Psoas muscle (tissue), 8 donors: ENCODE results near the gene TICAM2. TPM values are rescaled to one million over a fixed set of nuclear protein-coding genes. Genes with fewer than 3 reads are reported as not detected.

Experiments
- ATAC-seq, 4 donors: fragments of 200-7000 bp; cut with Tn5 transposase; one replicate each; pipeline ENCODE4 v1.9.1; 2020; ENCODE audit warnings: moderate library complexity in 3 of 4, mild to moderate bottlenecking in 2 of 4
- DNase-seq, 2 donors: peaks; one replicate each; pipeline ENCODE4 v3.0.0-alpha.2; 2020
- H3K27ac ChIP-seq: fragments of 200-600 bp; one replicate; pipeline ENCODE4 v1.8.0; 2022
- H3K27me3 ChIP-seq, 3 donors: fragments of 200-600 bp in 1 of 3; one replicate each; pipeline versions ENCODE4 v1.6.1 to v1.8.0; 2013 to 2022; ENCODE audit warnings: low read length in 2 of 3, mild to moderate bottlenecking in 2 of 3, moderate library complexity in 1 of 3; ENCODE audit not compliant: insufficient read depth in 3 of 3
- H3K36me3 ChIP-seq, 2 donors: fragments of 200-600 bp in 1 of 2; one replicate each; pipeline versions ENCODE4 v1.6.1 to v1.8.0; 2013 to 2022; ENCODE audit warnings: low read depth in 1 of 2, mild to moderate bottlenecking in 1 of 2, moderate library complexity in 1 of 2; ENCODE audit not compliant: insufficient read depth in 1 of 2
- H3K4me1 ChIP-seq: fragments of 200-600 bp; one replicate; pipeline ENCODE4 v1.8.0; 2022
- H3K4me3 ChIP-seq: fragments of 200-600 bp; one replicate; pipeline ENCODE4 v1.8.0; 2022; ENCODE audit warnings: mild to moderate bottlenecking
- H3K9me3 ChIP-seq: fragments of 200-600 bp; one replicate; pipeline ENCODE4 v1.8.0; 2022
- CTCF ChIP-seq: fragments of 200-600 bp; IDR thresholded peaks from one replicate; pipeline ENCODE4 v1.8.0; 2022; ENCODE audit warnings: antibody characterized with exemption
- WGBS, 3 donors: extraction: QIAGEN DNeasy Blood & Tissue Kit; methylation state at CpG; one replicate each; pipeline versions ENCODE4 v1.1.6 to v1.1.7; 2013; 5-methylcytosine and 5-hydroxymethylcytosine counted together
- intact Hi-C, 2 donors: fragments of 100-400 bp; cut with DNase I; formaldehyde crosslinking; loops; one replicate each; pipeline versions ENCODE4 v1.11.0 to v1.14.2; 2022
- polyA plus RNA-seq, 3 donors: library from polyadenylated mRNA; stranded (reverse); fragments of 200-250 nt; gene quantifications; one replicate each; pipeline ENCODE4 v1.2.3, GENCODE V29; 2013
- total RNA-seq, 4 donors: library from RNA; stranded (reverse); fragmentation: NEBNext Ultra II Directional in 2 of 4; extraction: Animal tissue kit (Norgen Biotek cat#: 25700) in 2 of 4; gene quantifications; one replicate each; pipeline versions ENCODE4 v1.2.1 to v1.2.4, GENCODE V29; 2021 to 2023
- donor health status: healthy with polysubstance abuse.
- donor health status: DM: no; HTN: no; CAD: no; lungs with moderate emphysema.
- donor health status: Bipolar disorder and iron deficiency.
- donor health status: healthy.
- donor health status: DM: yes; HTN: yes; CAD: no.
- donor health status: DM: no; HTN: no; CAD: no.
- donor health status: DM: no; HTN: no; CAD: no.
- donor health status: DM: yes; HTN: yes; CAD: no.

Gene TICAM2
- total and polyA plus RNA-seq, 7 donors = 0.63 to 4.9 (median 1.3) TPM

DNA sequence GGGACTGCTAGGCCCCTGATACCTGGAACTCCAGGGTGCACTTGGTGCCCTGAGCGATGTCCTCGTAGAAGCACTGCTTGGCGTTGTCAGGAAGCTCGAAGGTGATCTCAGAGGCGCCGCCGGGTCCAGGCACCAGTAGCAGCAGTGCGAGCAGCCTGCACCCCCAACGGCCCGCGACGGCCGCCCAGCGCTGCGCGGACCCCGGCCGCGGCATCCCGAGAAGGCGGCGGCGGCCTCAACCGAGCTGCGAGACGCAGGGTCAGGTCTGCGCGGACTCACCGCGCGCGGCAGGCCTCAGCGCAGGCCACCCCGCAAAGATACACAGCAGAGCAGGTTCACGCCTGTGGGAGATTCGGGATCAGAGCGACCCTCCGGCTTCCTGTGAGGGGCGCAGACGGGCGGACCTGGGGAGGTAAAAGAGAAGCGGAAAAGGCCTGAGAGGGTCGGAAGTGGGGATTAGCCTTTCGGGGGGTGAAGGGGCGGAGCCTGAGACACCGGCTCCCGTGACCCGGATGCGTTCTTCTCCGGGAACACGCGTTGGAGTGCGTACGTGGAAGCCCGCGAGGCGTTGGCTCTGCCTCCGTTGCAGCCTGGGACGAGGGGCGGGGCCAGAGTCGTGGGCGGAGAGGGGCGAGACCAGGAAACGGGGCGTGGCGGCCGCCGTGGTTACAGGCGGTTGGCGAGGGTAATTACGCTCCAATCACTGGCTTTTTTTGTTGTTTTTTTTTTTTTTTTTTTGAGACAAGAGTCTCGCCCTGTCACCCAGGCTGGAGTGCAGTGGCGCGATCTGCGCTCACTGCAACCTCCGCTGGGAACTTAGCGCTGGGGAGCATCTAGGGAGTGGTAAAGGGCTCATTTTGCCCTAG lies 23.5 kb upstream of the TICAM2 start, which contains the start of gene TMED7:
TMED7 (minus strand) TSS at position 458 of the 866 bp plus-strand sequence; CDS start at position 214, 244 bp downstream.
- peak; percentile 100 for DNase-seq
- intact Hi-C loops = loop anchor here (2.0 to 5.0 kb wide), 2 partner anchors 23 to 216 kb away; partner anchors contain the start of genes AP3S1 (in 2 of the 2), ATG12 (in 2 of the 2) and TICAM2 (in 1 of the 2)
- Histone ChIP-seq H3K27me3 (no peaks in the 10 kb centered on the region), H3K27ac (peak within 1 kb of the TSS; percentile 98), H3K4me1 (peaks cover 33% of the 10 kb centered on the region), H3K9me3 (no peaks in the 10 kb centered on the region), H3K36me3 (peaks cover 2 to 11% of the 10 kb centered on the region in 2 donors), H3K4me3 (peak within 1 kb of the TSS; percentile 87)
- WGBS, 3 donors = 0 to 1% (median 0%) methylated on average over 71 to 77 of the region's 77 CpGs
- peak; percentile 99 for ATAC-seq
- peak; percentile 9 for TF ChIP-seq CTCF

- 13 to 21% (median 18%) methylated on average over 3 of the region's 3 CpGs for WGBS, 3 donors
- intact Hi-C loops = loop anchor here (2.0 to 5.0 kb wide), 2 partner anchors 22 to 217 kb away; partner anchors contain the start of genes AP3S1 (in 2 of the 2), ATG12 (in 2 of the 2) and TICAM2 (in 1 of the 2)
- Histone ChIP-seq H3K4me3 (peak overlapping the region; percentile 87), H3K9me3 (no peaks in the 10 kb centered on the region), H3K4me1 (peaks cover 33% of the 10 kb centered on the region), H3K27me3 (no peaks in the 10 kb centered on the region), H3K36me3 (peaks cover 2 to 19% of the 10 kb centered on the region in 2 donors), H3K27ac (peak overlapping the region; percentile 98)
- no peak for TF ChIP-seq CTCF
- ATAC-seq (no peak), DNase-seq (no peak)
Observed at GRCh38 chr5:115624994-115625393, 22.7 kb upstream of the TICAM2 start.

GRCh38 chr5:115623658-115624057 lies 21.4 kb upstream of the TICAM2 start:
- 48 to 58% (median 49%) methylated on average over 5 of the region's 5 CpGs for WGBS, 3 donors
- Histone ChIP-seq H3K4me3 (peak overlapping the region; percentile 87), H3K9me3 (no peaks in the 10 kb centered on the region), H3K27ac (peak overlapping the region; percentile 98), H3K36me3 (peaks cover 4 to 33% of the 10 kb centered on the region in 2 donors), H3K27me3 (no peaks in the 10 kb centered on the region), H3K4me1 (peaks cover 33% of the 10 kb centered on the region)
- intact Hi-C loops = loop anchor here in 1 of 2 donors (2.0 kb wide), 1 partner anchor 21 kb away; the partner anchor contains the start of gene TICAM2
- TF ChIP-seq CTCF = no peak
- ATAC-seq (no peak), DNase-seq (no peak)

DNA sequence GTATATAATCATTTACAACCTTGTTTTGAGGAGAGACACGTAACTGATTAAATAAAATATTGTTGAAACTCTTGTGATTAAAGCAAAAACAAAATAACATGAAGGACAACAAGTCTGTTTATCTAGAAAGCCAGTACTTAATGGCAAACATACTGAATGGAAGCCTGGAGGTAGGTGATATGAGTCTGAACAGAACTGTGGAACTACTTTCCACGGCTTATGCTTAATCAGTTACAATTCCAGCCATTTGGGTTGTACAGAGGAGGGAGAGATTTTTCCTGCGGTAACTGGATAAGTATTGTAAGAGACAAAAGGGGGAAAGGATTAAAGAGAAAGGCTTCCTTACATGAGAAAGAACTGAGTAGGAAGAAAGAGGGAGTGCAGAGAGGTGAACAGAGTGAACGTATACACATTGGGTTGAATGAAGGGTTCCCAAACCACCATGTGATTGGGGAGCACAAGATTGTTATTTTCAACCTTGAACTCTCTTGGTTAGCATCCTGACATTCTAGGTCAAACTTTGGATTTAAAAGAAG lies 19.2 kb upstream of the TICAM2 start:
- intact Hi-C loops = no loop called here
- 66 to 76% (median 68%) methylated on average over 4 of the region's 4 CpGs for WGBS, 3 donors

More for the DNA sequence above, 19.2 kb upstream of the TICAM2 start:
- peaks cover 33% of the 10 kb centered on the region for H3K4me1 ChIP-seq
- peaks cover 4 to 52% of the 10 kb centered on the region in 2 donors for H3K36me3 ChIP-seq
- no peaks in the 10 kb centered on the region for H3K9me3 ChIP-seq
- no peak for ATAC-seq
- peak overlapping the region; percentile 27 for H3K27ac ChIP-seq
- no peaks in the 10 kb centered on the region for H3K27me3 ChIP-seq
- TF ChIP-seq CTCF = no peak
- no peak for DNase-seq
- no peak overlapping the region for H3K4me3 ChIP-seq
